ENCODE data around the gene CASP9. TPM values are rescaled to one million over a fixed set of nuclear protein-coding genes. Genes with fewer than 3 reads are reported as not detected.

Gene CASP9
- total RNA-seq, 1 experiment from 2014 or later, result 13.5 TPM

DNA sequence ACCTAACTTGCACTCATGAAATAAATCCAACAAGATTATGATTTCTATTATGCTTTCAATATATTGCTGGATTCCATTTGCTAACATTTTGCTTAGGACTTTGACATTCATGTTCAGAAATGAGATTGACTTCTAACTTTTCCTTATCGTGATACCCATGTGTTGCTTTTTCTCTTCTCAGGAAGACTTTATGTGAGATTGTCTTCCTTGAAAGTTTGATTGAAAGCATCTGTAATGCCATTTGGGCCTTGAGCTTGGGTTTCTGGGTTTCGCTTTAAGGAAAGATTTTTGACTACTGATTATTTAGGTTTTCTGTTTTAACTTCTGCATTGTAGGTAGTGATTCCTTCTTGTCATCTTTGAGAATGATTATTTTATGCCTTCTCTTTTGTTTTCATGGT is 33.0 kb upstream of the CASP9 start:
- H3K27ac Mint-ChIP-seq, result no peak overlapping the region

DNA sequence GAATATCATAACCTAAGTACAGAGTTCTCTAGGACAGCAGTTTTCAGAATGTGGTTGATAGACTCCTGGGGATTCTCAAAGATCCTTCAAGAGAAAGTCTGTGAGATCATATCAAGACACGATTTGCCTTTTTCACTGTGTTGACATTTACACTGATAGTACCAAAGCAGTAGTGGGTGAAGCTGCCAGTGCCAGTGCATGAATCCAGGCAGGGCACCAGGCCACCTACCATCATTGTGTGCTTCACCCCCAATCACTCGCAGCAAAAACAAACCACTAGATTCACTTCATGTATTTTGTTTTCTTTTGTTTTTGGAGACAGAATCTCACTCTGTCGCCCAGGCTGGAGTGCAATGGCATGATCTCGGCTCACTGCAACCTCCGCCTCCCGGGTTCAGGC is 26.6 kb upstream of the CASP9 start:
- ATAC-seq (no peak), DNase-seq (ENCODE audit: low spot score) (no peak)
- Mint-ChIP-seq H3K27me3 (ENCODE audit: low read depth) (no peaks in the 10 kb centered on the region), H3K4me1 (no peaks in the 10 kb centered on the region), H3K36me3 (peaks cover 29% of the 10 kb centered on the region), H3K4me3 (no peak overlapping the region), H3K27ac (no peak overlapping the region), H3K9me3 (no peaks in the 10 kb centered on the region)
- POLR2A ChIA-PET, result no interaction called here
- no peak for TF ChIP-seq HMGA2 (CRISPR knock-in tag; IDR thresholded peaks at IDR 0.05)
- TF ChIP-seq, protein P1, sequence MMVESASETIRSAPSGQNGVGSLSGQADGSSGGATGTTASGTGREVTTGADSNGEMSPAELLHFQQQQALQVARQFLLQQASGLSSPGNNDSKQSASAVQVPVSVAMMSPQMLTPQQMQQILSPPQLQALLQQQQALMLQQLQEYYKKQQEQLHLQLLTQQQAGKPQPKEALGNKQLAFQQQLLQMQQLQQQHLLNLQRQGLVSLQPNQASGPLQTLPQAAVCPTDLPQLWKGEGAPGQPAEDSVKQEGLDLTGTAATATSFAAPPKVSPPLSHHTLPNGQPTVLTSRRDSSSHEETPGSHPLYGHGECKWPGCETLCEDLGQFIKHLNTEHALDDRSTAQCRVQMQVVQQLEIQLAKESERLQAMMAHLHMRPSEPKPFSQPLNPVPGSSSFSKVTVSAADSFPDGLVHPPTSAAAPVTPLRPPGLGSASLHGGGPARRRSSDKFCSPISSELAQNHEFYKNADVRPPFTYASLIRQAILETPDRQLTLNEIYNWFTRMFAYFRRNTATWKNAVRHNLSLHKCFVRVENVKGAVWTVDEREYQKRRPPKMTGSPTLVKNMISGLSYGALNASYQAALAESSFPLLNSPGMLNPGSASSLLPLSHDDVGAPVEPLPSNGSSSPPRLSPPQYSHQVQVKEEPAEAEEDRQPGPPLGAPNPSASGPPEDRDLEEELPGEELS (CRISPR knock-in tag; IDR thresholded peaks at IDR 0.05), result no peak
- CTCF ChIA-PET, result no interaction called here

More for the DNA sequence above, 33.0 kb upstream of the CASP9 start:
- no peak for DNase-seq (ENCODE audit: low spot score)
- peaks cover 10% of the 10 kb centered on the region for H3K36me3 Mint-ChIP-seq
- H3K4me1 Mint-ChIP-seq, result no peaks in the 10 kb centered on the region
- ChIA-PET CTCF (no interaction called here), POLR2A (no interaction called here)
- no peak for ATAC-seq
- TF ChIP-seq, protein P2, sequence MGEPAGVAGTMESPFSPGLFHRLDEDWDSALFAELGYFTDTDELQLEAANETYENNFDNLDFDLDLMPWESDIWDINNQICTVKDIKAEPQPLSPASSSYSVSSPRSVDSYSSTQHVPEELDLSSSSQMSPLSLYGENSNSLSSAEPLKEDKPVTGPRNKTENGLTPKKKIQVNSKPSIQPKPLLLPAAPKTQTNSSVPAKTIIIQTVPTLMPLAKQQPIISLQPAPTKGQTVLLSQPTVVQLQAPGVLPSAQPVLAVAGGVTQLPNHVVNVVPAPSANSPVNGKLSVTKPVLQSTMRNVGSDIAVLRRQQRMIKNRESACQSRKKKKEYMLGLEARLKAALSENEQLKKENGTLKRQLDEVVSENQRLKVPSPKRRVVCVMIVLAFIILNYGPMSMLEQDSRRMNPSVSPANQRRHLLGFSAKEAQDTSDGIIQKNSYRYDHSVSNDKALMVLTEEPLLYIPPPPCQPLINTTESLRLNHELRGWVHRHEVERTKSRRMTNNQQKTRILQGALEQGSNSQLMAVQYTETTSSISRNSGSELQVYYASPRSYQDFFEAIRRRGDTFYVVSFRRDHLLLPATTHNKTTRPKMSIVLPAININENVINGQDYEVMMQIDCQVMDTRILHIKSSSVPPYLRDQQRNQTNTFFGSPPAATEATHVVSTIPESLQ (CRISPR knock-in tag; IDR thresholded peaks at IDR 0.05), result no peak
- no peak for TF ChIP-seq FOXK1 (CRISPR knock-in tag; IDR thresholded peaks at IDR 0.05)
- H3K9me3 Mint-ChIP-seq, result no peaks in the 10 kb centered on the region
- no peaks in the 10 kb centered on the region for H3K27me3 Mint-ChIP-seq (ENCODE audit: low read depth)
- H3K4me3 Mint-ChIP-seq, result no peak overlapping the region

DNA sequence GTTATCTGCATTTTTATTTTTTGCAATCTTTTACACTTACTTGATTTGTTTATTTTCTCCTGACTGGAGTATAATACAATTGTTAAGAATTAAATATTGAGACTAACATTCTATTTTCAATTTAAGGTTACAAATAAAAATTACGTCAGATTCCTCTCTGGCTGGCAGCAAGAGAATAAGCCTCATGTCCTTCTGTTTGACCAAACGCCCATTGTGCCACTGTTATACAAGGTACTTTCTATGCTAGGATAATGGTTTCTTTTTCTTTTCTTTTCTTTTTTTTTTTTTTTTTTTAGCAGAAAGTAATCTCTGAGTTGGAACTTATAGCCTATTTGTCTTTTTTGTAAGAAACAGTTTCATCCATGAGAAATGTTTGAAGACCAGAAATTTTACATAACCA is 22.6 kb upstream of the CASP9 start:
- ChIA-PET POLR2A (no interaction called here), CTCF (no interaction called here)
- Mint-ChIP-seq H3K27me3 (ENCODE audit: low read depth) (no peaks in the 10 kb centered on the region), H3K36me3 (peaks cover 36% of the 10 kb centered on the region), H3K27ac (no peak overlapping the region), H3K9me3 (no peaks in the 10 kb centered on the region), H3K4me3 (no peak overlapping the region), H3K4me1 (no peaks in the 10 kb centered on the region)
- DNase-seq (ENCODE audit: low spot score) (no peak), ATAC-seq (no peak)
- TF ChIP-seq, protein P3, sequence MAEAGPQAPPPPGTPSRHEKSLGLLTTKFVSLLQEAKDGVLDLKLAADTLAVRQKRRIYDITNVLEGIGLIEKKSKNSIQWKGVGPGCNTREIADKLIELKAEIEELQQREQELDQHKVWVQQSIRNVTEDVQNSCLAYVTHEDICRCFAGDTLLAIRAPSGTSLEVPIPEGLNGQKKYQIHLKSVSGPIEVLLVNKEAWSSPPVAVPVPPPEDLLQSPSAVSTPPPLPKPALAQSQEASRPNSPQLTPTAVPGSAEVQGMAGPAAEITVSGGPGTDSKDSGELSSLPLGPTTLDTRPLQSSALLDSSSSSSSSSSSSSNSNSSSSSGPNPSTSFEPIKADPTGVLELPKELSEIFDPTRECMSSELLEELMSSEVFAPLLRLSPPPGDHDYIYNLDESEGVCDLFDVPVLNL (CRISPR knock-in tag; IDR thresholded peaks at IDR 0.05; ENCODE audit: borderline replicate concordance, low read depth), result no peak
- no peak for TF ChIP-seq TCF7 (CRISPR knock-in tag; IDR thresholded peaks at IDR 0.05; ENCODE audit: low read depth)
- TF ChIP-seq SP1 (CRISPR knock-in tag; conservative IDR thresholded peaks at IDR 0.05), result no peak
- no peak for TF ChIP-seq KAT7 (CRISPR knock-in tag; IDR thresholded peaks at IDR 0.05; ENCODE audit: borderline replicate concordance)
- TF ChIP-seq ZNF219 (CRISPR knock-in tag; IDR thresholded peaks at IDR 0.05; ENCODE audit: borderline replicate concordance), result no peak
- no peak for TF ChIP-seq ZNF416 (CRISPR knock-in tag; IDR thresholded peaks at IDR 0.05)
- TF ChIP-seq, protein P4, sequence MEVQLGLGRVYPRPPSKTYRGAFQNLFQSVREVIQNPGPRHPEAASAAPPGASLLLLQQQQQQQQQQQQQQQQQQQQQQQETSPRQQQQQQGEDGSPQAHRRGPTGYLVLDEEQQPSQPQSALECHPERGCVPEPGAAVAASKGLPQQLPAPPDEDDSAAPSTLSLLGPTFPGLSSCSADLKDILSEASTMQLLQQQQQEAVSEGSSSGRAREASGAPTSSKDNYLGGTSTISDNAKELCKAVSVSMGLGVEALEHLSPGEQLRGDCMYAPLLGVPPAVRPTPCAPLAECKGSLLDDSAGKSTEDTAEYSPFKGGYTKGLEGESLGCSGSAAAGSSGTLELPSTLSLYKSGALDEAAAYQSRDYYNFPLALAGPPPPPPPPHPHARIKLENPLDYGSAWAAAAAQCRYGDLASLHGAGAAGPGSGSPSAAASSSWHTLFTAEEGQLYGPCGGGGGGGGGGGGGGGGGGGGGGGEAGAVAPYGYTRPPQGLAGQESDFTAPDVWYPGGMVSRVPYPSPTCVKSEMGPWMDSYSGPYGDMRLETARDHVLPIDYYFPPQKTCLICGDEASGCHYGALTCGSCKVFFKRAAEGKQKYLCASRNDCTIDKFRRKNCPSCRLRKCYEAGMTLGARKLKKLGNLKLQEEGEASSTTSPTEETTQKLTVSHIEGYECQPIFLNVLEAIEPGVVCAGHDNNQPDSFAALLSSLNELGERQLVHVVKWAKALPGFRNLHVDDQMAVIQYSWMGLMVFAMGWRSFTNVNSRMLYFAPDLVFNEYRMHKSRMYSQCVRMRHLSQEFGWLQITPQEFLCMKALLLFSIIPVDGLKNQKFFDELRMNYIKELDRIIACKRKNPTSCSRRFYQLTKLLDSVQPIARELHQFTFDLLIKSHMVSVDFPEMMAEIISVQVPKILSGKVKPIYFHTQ (CRISPR knock-in tag; IDR thresholded peaks at IDR 0.05), result no peak
